PFSK-1 (cell line): Measurements from ENCODE around the gene ACOXL.

ENCODE experiments used
- POLR2AphosphoS5 ChIP-seq: IDR thresholded peaks from 2 replicates; pipeline ENCODE4 v1.6.1; 2012; ENCODE audit warnings: low read depth, mild to moderate bottlenecking, control low read depth, low read length, moderate library complexity
- SIN3A ChIP-seq: IDR thresholded peaks from 2 replicates; pipeline ENCODE4 v1.6.1; 2012; ENCODE audit warnings: mild to moderate bottlenecking, low read length, moderate library complexity, borderline replicate concordance; ENCODE audit not compliant: insufficient read depth

DNA sequence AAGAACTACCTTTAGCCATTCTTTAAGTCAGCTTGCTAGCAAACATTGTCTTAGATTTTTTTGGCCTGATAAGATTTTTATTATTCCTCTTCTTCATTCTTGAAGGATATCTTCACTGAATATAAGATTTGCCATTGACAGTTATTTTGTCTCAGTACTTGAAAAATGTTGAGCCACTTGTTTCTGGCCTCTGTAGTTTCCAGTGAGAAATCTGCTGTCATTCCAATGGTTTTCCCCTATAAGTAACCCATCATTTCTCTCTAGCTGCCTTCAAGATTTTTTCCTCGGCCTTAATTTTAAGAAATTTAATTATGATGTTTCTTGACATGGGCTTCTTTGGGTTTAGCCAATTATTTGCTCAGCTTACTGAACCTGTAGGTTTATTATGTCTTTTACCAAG, 32.6 kb downstream of the ACOXL start:
- TF ChIP-seq POLR2AphosphoS5 = no peak
- no peak for TF ChIP-seq SIN3A
